ENCODE results near the gene CPT1A.

Gene CPT1A

DNA sequence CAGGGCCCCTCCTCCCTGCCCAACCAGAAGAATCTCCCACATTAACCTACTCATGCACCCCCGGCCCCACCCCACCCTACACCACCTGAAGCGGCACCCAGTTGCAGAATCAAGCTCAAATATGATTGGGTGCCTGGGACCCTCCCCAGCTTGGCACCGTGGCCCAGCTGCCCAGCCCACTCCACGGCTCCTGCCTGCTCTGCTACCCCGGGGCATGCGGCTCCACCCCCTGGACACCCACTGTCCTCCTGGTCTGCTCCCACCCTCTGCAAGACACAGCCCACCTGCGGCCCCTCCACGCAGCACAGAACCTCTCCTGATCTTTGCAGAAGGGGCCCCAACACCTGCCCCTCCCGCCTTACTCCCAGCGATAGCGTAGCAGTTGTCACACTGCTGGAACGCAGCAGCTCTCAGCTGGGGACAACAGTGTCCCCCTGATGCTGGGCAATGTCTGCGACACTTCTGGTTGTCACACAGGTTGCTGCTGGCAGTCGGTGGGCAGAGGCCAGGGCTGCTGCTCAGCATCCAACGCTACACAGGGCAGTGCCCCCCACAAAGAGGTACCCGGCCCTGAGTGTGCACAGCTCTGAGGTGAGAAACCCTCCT, 58.4 kb downstream of the CPT1A start:
- DNase-seq = no peak

DNA sequence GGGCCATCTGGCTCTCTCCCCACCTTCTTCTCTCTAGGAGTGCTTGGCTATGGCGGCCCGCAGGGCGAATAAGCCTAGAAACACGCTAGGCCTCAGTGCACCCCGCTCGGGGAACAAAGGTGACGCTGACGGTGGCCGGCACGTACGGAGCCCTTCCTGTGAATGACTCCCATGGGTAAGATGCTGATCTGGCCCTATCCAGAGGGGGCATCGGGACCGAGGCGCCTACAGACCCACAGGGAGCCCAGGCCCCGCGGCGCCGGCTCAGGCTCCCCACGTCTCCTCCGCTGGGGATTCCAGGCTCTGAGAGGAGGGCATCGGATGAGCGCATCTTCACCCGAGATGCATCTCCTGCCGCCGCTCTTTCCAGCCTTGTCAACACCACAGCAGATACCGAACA, 59.0 kb downstream of the CPT1A start:
- DNase-seq = no peak

DNA sequence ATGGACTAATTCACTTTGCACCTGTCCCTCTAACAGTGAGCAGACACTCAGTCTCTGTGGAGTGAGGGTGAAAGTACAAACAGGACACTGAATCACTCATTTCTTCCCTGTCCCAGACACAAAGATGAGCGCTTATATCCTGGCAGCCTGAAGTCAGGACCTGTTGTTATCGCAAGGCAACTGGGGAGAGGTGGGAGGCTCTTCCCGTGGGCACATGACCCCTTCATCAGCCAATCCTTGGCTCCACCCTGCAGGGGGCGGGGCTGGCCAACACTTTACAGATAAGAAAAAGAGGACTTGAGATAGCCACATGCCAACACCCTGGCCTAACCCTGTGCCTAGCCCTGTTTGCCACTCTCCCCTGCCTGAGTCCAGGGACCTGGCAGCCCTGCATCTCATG, 60.9 kb downstream of the CPT1A start:
- no peak for DNase-seq

DNA sequence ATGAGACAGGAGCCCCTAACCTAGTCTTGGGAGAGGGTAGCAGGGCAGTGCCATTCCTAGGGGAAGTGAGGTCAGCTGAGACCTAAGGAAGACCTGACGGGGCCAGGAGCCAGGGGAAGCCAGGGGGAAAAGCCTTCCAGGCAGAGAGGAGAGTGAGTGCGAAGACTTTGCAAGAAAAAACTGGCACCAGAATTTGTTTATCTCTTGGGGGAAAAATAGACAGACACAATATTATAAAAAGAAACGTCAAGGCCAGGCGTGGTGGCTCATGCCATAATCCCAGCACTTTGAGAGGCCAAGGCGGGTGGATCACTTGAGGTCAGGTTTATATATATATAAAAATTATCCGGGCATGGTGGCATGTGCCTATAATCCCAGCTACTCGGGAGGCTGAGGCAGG, 63.5 kb downstream of the CPT1A start:
- DNase-seq = no peak

DNA sequence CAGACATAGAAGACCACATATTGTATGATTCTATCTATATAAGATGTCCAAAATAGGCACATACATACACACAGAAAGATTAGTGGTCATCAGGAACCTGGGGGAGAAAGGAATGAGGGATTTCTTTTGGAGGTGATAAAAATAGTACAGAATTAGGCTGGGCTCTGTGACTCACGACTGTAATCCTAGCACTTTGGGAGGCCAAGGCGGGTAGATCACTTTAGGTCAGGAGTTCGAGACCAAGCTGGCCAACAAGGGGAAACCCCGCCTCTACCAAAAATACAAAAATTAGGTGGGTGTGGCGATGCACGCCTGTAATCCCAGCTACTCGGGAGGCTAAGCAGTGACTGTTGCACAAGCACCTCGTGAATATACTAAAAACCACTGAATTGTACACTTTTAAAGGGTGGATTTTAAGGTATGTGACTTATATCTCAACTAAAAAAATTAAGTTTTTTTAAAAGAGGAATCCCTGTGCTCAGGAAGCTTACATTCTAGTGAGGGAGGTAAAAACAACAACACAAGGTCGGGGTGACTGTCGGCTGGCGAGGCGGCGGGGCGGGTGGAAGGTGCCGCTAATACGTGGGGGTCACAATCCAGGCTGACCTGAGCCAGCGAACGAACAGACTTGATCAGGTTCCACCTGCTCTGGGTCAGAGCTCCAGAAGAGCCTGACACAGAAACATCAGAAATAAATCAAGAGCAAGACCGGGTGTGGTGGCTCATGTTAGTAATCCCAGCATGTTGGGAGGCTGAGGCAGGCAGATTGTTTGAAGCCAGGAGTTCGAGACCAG, 65.1 kb downstream of the CPT1A start:
- DNase-seq = no peak

DNA sequence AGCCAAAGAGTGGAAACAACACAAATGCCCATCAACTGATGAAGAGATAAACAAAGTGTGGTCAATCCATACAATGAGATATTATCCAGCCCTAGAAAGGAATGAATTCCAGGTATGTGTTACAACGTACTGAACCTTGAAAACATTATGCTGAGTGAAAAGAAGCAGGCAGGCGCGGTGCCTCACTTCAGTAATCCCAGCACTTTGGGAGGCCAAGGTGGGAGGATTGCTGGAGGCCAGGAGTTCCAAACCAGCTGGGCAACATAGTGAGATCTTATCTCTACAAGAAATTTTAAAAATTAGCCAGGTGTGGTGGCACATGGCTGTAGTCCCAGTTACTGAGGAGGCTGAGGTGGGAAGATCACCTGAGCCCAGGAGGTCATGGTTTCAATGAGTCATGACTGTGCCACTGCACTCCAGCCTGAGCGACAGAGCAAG, 65.7 kb downstream of the CPT1A start:
- DNase-seq = no peak

DNA sequence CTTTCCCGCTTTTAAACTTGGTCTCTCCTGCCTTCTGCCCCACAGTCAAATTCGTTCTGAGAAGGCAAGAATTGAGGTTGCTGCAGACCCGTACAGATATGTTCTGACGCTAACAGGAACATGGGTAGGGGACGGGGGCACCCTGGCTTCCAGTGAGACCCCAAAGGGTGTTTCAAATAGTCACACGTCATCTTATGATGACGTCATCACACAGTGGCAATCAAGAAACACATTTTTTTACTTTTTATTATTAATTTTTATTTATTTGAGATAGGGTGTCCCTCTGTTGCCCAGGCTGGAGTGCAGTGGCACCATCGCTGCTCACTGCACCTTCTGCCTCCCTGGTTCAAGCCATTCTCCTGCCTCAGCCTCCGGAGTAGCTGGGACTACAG, 67.5 kb downstream of the CPT1A start:
- DNase-seq = no peak

DNA sequence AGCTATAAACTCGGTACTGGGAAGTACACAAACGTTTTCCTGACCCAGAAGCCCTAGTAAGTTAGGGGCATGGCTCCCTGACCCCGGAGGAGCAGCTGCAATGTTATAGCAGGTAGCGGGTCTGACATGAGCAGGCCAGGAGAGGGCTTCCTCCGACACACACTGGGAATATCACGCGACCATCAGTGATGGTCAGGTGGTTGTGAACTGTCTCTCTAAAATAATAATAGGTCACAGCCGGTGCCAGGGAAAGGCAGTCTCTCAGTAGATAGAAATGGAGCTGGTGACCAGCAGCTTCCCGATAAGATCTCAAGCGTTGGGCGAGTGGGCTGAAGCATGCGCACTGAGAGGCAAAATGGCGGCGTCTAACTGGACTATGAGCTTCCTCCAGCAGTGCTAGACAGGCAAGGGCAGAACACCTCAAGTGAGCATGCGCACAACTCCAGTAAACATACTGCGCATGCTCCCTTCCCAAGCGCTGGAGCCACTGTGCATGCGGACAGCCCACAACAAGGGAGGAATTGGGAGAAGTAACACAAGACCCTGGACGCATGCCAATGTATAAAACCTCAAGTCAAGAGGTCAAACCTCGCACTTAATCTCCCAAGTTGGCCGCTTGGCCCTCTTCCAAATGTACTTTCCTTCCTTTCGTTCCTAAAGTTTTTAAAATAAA, 68.1 kb downstream of the CPT1A start:
- DNase-seq = no peak

DNA sequence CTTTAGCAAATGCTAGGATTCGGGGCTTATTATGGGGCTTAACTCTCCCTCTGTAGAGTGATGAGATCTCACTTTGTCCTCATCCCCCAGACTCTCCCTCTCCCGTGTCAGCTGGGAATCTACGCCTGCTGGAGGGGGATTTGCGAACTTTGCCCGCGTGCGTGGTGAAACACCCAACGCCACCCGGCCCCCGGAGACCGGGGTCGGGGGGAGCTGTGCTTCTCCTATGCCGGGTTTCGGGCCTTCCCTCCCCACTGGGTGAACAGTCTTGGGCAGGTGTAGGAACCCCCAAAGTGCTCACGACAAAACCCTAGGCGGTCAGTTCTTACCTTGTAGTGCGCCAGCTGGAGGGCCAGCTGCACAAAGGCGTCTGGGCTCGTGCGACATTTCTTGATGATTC, 68.8 kb downstream of the CPT1A start:
- no peak for DNase-seq

DNA sequence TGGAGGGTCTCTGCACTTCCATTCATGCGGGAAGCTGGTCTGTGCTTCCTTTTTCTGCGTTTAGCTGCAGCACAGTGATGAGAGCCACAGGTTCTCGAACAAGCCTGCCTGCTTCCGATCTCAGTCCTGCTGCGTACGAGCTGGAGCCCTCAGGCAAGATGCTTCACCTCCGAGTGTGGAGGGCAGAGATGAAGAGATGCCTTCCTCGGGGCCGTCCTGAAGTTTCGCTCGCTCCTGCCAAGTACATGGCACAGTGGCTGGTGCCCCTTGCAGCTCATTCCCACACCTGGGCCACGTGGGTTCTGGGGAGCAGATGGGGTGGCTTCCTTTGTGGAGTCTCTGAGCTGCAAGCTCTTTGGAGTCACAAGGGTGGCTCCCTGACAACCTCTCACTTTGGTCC, 70.9 kb downstream of the CPT1A start:
- no peak for DNase-seq

DNA sequence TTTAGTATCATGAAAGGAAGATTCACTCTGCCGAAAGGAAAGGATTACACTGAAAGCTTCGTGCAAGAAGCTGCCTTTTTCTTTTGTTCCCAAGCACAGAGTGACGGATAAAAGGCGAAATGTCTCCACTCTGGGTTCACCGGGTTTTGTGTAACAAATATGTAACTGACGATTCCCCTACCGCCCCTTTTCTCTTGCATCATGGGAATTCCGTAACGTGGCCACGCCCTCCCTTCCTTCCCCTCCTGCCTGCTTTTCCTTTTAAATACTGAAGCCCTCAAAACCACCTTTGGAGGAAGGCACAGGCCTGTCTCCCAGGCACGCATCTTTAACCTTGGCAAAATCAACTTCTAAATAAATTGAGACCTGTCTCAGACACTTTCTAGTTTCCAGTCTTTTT, 74.0 kb downstream of the CPT1A start:
- no peak for DNase-seq

DNA sequence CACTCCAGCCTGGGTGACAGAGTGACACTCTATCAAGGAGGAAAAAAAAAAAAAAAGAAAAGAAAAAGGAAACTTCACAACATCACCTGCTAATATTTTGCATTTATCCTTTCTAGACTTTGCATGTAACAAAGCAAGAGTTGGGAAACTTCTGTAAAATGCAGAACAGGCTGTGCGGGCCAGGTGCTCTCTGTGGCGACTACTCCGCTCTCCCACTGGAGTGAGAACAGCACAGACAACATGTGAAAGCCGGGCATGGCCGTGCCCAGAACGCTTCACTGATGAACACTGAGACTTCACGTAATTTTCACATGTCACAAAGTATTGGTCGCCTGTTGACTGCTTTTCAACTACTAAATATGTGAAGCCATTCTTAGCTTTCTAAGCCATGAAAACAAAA, 74.9 kb downstream of the CPT1A start:
- DNase-seq = no peak

DNA sequence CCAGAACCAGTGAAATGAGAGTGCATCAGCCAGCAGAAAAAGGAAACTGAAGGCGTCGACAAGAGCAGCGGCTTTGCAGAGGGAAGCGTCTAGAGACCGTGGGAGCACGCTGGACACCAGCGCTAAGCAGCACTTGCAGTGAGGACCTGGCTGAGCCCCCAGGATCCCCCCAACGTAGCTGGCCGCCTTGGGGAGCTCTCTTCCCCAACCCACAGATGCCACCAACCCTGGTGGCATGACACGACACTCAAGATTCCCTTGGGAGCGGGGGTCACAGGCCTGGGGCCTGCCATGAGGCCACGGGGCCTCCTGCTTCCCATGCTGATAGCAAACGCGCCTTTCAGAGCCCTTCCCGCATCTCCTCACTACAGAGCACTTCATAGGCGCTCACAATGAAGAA, 77.0 kb downstream of the CPT1A start:
- DNase-seq = no peak

DNA sequence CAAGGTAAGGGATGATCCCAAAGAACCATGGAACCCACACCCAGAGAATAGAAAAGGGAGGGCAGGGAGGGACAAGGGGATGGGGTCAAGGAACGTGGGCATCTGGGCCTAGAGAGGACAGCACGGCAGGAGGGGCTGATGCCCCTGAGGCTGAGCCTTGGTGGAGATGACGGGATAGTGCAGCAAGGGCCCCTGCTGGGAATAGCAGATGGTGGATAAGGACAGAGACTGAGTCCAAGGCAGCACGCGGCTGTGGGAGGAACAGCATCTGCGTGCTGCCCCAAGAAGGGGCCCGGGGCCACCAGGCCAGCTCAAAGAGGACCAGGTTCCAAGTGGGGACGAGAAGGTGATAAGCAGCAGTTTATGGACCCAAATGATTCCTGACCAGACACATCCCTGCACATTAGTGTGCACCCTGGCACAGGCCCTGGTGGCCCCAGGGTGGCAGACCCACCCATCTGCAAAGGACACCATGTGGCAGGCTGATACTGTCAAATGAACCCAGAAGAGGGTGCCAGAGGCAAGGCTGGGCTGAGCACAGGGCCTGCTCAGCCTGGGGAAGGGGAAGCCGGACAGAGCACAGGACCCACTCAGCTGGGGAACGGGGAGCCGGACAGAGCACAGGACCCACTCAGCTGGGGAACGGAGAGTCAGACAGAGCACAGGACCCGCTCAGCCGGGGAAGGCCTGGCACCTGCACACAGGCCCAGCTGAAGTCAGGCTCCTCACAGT, 77.6 kb downstream of the CPT1A start:
- DNase-seq = no peak

DNA sequence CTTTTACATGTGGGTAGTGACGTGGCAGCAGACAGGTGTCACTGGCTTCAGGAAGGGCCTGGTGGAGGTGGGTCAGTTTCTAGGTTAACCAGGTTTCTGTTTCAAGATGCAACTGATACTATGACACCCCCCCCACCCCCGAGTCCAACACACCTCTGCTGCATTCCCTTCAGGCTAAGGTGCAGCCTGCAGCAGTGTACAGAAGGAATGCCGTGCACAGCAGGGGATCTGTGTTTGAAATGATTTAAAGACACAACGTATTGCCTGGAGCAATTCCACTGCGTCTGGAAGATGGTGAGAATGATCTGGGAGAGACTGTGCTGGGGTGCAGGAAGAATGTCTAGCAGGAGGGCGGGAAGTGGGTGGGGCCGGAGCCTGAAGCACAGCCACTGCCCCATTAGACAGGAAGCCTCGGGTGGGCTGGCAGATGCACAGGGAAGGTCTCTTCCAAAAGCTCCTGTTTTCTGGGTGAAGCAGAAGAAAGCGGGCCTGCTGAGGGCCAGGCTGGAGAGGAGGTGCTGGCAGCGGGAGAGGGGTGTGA, 78.5 kb downstream of the CPT1A start:
- no peak for DNase-seq

DNA sequence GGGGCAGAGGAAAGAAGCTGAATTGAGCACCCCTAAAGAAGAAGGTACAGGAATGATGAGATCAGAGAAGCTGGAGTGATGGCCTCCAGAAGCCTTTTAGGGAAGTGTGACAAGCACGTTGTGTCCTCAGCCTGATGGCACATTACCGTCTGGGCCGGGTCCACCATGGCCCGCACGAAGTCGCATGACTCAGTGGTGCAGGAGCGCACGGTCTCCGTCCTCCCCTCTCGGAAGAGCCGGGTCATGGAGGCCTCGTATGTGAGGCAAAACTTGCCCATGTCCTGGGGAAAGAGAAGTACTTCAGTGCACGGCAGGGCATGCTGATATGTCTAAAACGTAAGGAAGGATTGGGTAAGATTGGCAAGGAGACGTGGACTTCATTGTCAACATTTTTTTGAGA, 79.2 kb downstream of the CPT1A start:
- DNase-seq = no peak

DNA sequence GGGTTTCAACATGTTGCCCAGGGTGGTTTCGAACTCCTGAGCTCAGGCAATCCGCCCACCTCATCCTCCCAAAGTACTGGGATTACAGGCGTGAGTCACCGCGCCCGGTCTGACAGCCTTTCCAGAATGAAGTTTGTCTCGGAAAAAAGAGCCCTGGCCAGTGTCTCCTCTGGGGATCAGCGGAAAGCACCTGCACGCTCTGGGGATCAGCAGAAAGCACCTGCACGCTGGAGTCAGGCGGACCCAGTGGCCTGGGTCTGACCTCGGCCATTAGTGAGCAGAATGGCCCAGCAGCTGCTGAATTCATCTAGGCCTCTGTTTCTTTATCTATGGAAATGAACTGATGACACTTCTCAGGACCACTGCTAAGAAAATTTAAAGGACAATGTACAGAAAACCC, 79.9 kb downstream of the CPT1A start:
- no peak for DNase-seq

DNA sequence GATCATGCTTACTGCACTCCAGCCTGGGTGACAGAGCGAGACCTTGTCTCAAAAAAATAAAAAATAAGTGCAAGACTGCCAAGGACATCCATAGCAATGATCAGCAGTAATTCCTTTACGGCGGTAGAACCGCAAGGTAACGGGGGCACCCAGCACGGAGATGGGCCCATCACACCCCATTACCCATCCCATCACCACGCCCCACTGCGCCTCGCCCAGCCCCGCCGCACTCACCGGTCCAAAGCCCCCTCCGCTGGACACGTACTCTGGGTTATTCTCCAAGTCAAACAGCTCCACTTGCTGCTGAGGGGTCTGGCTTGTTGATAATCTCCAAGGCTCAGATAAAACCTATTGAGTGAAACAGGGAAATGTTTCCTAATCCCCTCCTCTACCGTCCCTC, 81.7 kb downstream of the CPT1A start:
- no peak for DNase-seq

DNA sequence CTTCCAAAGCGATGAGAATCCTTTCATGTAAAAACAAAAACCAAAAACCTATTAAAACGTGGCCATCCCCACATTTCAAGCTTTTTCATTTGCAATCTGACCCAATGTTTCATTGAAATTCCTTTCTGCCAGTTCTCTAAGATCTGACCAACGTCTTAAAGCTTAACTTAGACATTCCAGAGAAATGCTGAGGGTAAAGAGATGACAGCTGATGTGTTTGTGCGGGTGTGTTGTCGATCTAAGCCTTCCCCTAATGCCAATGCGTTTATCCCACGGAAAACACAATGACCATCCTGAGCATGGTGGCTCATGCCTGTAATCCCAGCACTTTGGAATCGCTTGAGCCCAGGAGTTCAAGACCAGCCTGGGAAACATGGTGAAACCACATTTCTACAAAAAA, 84.0 kb downstream of the CPT1A start:
- no peak for DNase-seq

DNA sequence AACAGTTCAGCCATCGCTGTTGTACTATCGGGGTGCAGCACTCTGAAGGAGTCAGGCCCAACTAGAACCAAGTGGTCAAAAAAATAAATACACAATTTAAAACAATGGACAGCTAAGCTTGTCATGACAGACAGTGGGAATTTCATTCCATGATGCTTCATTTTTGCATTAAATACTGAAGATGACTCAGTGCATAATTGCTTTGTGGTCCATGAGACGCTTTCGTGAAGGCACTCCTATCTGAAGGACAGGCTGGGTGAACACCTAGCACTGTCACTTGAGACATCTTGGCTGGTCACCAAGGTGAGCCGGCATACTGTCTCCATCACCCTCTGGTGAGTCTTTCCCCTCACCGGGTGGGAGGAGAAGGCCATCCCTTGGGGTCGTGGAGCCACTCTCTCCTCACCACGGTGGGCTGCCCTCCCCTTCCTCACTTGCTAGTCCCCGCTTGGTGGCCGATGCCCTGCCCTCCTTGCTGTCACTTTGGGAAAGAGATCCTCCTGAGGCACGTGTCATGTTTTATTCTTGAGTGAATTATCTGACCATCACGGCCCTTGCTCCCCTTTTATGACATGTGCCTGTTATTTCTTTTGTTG, 85.4 kb downstream of the CPT1A start:
- no peak for DNase-seq

DNA sequence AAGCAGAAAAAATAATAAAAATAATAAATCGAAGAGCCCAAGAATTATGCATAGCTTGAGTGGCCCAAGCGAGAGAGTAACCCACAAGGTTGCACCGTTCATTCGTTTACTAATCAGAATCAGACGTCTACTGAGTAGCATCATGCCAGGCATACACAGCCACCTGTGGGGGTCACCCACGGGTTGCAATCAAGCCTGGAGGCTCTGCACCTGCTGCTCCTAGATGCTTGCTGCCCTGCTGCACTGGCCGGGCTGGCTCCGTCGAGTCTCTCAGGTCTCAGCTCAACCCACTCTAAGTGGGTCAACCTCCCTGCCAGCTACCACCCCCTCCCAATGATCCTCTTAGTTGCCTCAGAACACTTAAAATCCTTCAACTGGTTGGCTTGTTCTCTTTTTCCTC, 88.4 kb downstream of the CPT1A start:
- no peak for DNase-seq

DNA sequence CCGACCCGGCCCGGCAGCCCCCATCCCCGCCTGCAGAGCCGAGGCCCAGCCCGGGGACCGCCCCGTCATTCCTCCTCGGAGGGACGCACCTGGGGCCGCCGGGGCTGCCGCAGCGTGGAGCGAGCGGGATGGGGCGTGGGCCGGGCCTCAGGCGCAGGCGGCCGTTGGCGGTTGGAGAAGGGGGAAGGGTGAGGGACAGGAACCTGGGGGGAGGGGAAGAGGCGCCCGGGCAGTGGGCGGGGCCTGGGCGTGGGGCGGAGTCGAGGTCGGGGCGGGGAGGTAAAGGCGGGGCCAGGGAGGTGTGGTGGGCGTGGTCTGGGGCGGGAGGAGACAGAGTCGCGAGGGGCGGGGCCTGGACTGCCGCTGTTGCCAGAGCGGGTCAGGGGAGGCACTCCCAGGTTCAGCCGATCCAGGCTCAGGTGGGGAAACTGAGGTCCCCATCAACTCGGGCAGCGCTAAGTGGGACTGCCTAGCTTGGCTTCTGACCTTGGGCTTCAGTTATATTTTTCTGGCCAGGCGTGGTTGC, 90.3 kb downstream of the CPT1A start, which contains the start of gene TESMIN:
Gene TESMIN, minus strand, starts transcription at position 190 of the 526 bp plus-strand sequence. CDS start 860 bp downstream, outside the sequence.
- DNase-seq = peak; percentile 74

DNA sequence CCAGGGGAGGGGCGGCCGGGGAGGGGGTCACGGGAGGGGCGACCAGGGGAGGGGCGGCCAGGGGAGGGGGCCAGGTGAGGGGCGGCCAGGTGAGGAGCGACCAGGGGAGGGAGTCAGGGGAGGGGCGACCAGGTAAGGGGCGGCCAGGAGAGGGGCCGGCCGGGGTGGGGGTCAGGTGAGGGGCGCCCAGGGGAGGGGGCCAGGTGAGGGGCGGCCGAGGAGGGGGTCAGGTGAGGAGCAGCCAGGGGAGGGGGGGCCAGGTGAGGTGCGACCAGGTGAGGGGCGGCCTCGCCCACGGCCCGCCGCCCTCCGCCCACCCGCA, 90.8 kb downstream of the CPT1A start:
- no peak for DNase-seq
